NCI-H146 treated with DMSO at 0.1 percent for 48 hours (cell line): ENCODE results near the gene RPE.

Experiments
- DNase-seq: peaks from one replicate; lab custom pipeline; 2025; ENCODE audit not compliant: unreplicated experiment; lab: John Stamatoyannopoulos, UW

The RPE gene

DNA sequence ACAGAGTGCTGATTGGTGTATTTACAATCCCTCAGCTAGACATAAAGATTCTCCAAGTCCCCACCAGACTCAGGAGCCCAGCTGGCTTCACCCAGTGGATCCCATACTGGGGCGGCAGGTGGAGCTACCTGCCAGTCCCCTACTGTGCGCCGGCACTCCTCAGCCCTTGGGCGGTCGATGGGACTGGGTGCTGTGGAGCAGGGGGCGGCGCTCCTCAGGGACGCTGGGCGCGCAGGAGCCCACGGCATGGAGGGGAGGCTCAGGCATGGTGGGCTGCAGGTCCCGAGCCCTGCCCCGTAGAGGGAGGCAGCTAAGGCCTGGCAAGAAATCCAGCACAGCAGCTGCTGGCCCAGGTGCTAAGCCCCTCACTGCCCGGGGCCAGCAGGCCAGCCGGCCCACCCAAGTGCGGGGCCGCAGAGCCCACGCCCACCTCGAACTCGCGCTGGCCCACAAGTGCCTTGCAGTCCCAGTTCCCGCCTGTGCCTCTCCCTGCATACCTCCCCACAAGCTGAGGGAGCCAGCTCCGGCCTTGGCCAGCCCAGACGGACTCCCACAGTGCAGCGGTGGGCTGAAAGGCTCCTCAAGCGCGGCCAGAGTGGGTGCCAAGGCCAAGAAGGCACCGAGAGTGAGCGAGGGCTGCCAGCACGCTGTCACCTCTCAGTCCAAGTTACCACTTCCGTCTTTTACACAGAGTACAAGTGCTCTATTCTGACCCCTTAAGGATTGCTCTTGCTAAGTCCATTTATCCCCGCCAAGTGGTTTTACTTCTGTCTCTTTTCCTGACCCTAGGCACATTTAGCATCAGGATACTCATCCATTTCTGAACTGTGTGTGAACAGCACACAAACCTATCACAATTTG lies 1.7 kb upstream of the RPE start:
- no peak for DNase-seq

DNA sequence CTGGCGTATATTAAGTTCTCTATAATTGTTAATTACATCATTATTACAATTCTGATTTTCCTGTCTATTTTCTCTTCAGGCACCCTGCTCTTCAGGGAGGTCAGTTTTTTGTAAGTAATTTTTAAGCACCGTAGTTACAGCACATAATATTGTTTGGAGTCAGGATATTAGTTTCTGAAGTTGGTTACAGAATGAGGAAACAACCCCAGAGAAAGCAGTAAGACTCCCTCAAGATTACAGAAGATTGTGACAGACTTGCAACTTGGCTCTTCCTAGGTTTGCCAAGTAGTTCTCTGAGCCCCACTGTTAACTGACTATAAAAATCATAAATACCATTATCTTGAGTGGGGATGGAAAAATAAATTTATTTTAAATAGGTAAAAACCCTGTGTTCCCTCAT lies 921 bp downstream of the RPE start:
- no peak for DNase-seq

DNA sequence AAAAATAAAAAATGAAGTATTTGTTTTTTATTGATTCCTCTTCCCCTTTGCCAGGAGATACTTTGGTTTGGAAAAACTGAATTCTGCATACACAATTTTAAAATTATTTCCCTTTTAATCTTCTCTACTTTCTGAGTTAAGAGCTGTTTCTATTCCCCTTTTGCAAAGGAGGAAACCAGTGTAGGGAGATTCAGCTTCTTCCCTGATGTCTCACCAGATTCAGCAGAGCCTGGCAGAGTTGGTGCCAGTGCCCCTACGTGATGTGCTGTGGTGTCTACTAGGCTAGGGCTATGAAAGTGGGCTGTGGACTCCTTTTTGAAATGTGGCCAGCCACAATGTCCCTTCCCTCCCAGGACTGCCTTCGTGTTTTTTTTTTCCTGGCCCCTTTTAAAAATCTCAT lies 2.4 kb downstream of the RPE start:
- DNase-seq, result no peak

DNA sequence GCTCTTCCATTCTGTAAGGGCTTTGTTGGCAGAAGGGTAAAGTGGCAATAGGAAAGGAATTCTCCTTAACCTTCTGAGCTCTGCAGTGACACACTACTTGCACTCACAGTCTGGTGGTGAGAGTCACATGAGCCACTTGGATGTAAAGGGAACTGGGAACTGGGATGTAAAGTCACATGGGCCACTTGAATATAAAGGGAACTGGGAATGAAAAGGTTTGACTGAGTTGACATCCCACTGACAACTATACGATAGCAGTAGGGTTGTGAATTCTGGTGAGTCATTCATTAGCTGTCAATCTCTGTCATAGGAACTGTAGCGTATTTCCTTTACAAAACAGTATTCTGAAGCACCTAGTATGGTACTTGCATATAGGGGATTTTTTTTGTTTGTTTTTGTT lies 5.5 kb downstream of the RPE start:
- no peak for DNase-seq

DNA sequence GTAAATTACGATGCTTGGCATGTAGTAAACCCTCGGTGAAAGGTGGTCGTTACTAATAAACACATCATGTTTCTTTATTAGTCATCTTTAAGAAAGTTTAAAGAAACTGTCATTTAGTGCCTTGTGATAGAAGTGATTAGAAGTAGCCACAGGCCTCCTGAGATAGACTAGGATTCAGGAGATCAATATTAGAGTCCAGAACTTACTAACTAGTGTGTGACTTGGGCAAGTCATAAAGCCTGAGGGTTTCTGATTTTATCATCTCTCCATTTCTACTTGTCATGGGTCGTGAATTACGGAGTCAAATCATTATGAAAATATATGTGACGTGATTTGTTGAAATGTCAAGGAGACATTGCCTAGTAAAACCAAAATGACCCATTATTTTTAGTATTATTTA lies 6.7 kb downstream of the RPE start:
- no peak for DNase-seq

DNA sequence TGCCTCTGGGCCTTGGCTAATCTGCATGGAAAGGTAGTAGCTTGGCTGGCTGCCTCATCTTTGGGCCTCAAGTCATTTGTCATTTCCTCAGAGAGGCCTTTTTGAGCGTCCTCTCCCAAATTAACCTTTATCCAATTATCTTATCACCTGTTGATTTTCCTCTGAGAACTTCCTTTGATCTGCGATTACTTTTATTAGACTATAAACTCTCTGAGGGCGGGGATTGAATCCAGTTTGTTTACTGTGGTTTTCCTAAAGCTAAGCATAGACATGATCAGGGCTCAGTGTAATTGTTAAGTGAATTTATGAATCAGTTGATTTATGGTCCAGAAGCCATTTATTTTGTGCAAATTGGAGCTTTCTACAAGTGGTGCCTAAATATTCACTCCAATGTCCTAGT lies 7.5 kb downstream of the RPE start:
- no peak for DNase-seq

DNA sequence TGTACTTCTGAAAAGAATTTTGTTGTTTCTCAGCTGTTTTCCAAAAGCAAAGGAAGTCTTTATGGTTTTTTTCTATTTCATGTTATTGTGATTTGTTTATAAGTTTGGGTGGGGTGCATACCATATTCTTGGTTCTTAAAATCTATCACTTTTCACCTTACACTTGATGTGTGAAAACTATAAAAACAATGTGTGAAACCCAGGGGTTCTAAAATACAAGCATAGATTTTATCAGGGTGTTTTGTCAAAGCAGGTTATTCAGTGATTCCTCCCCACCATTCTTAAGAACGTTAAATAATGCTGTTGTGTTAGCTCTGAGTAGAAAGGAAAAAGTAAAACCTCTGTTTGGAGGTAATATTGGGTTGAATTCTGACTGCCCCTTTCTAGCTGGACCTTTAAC lies 17.7 kb downstream of the RPE start:
- no peak for DNase-seq

DNA sequence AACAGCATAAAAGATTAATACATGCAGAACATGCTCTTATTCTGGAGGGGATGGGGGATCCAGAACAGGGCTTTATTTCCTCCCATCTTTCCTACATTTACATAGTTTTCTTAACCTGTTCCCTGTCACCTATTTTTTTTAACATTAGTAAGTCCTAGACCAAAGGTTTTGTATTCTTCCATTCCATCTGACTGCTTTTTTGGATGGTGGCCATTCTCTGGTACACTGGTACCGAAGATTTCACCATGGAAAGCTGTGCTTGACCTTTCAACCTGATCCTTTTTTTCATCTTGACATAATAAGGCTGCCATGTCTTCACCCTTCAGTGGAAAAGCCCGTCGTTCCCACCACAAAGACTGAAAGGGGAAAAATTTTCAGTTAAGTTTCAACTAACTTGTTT lies 20.4 kb downstream of the RPE start:
- DNase-seq, result no peak

DNA sequence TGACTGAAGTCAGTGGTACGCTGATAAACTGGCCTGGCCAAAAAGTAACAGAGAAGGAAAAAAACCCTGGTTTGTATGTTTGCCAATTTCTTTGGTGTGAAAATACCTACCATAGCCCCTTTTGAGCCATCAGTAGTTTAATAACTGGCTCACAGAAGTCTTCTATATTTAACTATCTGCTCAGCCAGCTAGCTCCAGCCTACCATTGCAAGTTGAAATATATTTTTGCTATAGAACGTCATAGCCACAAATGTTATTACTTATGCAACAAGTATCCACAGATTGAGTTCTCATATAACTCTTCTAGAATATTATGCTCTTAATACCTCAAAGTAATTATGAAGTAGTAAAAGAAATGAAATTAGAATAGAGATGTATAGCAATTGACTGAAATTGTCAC lies 25.2 kb downstream of the RPE start:
- DNase-seq, result no peak

DNA sequence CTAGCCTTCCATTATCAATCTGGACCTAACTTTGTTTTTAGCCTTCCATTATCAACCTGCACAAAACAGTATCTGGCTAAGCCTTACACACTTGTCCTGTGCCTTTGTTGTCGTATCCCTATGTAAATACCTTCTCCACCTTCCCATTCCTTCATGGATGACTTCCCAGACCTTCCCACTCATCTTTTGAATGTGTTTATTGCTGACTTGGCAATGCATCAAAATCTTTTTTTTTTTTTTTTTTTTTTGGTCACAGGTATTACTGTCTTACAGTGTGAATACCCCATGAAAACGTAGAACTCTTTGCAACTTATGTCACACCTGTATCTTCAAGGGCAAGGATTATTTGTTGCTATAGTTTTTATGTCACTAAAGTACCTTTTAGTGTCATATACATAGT lies 25.7 kb downstream of the RPE start:
- DNase-seq, result no peak

DNA sequence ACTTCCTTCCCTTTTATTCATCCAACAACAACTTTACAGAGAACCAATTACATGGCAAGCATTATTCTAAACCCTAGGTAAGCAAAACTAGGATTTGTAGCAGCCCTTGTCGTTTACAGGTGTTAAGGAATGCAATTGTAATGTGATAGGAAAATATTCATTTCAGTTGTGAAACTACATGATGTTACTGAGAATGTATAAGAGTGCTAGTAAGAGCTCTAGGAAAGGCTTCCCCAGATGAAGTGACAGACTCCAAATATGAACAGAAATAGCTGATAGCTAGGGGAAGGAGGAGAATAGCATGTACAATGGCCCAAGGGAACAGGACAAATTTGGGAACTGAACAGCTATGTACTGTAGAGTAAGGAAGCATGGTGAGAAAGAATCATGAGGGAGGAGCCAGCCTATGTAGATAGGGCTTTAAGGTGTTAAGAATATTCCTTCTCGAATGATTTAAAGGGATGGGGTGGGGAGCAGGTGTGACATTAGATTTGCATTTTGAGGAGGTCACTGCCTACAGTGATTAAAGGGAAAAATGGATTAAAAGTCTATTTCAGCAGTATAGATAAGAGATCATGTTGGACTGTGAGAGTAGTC lies 31.7 kb downstream of the RPE start:
- DNase-seq, result no peak

DNA sequence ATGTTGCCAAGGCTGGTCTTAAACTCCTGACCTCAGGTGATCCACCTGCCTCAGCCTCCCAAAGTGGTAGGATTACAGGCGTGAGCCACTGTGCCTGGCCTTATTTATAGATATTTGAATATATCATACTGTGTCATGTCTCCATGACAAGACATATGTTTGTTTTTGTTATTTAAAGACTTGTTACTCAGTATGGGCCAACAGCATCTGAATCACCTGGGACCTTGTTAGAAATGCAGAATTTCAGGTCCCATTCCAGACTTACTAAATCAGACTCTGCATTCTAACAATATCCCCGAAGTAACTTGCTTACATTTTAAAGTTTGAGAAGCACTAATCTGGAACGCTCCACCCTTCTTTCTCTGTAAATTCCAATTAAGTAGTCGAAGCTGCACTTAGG lies 33.2 kb downstream of the RPE start:
- DNase-seq, result no peak

DNA sequence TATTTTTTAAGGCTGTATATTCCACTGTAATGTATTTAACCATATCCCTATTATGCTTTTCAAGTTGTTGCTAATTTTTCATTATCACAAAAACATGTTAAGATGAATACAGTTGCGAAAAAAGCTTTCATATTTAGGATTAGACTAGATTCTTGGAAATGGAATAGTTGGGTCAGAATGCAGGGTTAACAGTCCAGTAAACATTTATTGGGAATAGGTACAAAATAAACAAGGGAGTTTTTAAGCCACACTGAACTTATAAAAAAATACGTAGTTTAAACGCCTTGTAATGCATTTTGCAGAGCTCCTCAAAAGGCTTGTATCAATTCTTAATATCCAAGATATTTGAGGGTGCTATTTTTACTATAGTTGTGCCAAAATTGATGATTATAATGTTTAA lies 35.6 kb downstream of the RPE start:
- no peak for DNase-seq

DNA sequence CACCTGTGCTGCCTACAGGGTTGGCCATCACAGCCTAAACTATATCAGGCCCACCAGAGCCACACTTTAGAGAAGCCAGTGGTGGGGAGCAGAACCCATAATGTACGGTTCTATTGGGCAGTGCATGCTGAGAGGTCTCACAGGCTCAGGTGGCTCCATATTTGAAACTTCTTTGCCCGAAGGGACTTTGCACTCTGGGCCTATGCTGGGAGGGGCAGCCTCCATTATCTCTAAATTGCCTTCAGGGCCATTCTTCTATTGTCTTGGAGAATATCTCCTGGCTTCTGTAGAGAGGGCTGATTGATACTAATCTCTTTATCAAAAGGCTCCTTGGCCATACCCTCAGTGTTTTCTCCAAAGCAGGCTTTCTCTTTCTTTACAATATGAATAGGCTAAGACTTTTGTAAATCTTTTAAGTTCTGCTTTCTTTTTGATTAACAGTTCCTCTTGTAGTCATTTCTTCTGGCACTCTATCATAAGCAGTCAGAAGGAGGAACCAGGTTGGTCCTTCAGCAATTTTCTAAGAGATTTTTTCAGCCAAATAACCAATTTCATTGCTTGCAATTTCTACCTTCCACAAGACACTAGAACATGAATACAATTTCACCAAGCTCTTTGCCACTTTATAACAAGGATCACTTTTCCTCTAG lies 44.5 kb downstream of the RPE start:
- DNase-seq, result no peak

DNA sequence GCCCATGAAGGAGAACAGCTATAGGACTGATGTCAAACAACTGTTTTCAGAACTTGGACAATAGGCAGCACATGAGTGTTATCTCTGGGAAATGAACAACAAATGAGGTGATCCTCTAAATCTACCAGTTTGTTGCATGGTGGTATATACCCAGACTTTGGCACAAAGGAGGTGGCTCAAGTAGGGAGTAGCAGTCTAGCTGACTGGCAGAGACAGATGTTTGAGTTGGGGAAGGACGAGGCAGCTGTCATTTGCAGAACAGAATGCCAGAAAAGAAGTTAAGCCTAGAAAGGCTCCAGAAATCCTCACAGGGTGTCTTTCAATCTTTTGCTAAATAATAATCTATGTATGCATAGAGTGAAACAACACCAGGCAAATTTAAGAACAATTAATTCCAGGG lies 47.4 kb downstream of the RPE start:
- no peak for DNase-seq

DNA sequence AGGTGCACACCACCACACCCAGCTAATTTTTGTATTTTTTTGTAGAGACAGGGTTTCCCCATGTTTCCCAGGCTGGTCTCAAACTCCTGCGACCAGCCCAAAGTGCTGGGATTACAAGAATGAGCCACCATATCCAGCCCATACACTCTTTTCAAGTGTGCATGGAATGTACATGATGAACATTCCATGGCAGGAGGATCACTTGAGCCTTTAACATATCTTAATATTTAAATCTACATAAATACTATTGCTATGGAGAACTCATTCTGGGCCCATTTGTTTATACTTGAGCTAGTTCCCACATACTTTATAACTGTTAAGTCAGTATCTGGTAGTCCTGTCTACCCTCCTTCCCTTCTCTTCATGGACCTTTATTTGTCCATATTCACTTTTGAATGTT lies 48.4 kb downstream of the RPE start:
- DNase-seq, result no peak

DNA sequence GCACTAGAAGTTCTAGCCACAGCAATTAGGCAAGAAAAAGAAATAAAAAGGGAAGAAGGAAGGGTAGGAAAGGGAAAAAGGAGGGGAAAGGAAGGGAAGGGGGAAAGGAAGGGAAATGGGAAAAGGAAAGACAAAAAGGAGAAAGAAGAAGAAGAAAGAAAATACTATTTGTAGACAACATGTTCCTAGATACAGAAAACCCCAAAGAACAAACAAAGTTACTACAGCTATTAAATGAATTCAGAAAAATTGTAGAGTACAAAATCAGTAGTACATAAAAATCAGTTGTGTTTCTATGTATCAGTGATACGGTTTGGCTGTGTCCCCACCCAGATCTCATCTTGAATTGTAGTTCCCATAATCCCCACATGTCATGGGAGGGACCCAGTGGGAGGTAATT lies 52.3 kb downstream of the RPE start:
- no peak for DNase-seq

DNA sequence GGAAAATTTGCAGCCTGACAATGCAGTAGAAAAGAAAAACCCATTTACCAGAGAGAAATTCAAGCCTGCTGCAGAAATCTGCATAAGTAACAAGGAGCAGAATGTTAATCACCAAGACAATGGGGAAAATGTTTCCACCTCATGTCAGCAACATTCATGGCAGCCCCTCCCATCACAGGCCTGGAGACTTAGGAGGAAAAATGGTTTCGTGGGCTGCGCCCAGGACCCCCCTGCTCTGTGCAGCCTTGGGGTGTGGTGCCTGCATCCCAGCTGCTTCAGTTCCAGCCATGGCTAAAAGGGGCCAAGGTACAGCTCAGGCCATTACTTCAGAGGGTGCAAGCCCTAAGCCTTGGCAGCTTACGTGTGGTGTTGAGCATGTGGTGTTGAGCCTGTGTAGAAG lies 53.4 kb downstream of the RPE start:
- DNase-seq, result no peak

DNA sequence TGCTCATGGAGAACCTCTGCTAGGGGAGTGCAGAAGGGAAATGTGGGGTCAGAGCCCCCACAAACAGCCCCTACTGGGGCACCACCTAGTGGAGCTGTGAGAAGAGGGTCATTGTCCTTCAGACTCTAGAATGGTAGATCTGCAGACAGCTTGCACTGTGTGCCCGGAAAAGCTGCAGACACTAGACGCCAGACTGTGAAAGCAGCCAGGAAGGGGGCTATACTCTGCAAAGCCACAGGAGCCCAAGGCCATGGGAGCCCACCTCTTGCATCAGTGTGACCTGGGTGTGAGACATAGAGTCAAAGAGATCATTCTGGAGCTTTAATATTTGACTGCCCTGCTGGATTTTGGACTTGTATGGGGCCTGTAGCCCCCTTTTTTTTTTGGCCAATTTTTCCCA lies 60.9 kb downstream of the RPE start:
- DNase-seq, result no peak
